GM20000 (cell line): ENCODE results near the gene CHRNA10.

ENCODE experiments used
- DNase-seq: peaks from one replicate; pipeline ENCODE4 v3.0.0; 2012; ENCODE audit warnings: low spot score
- TF ChIP-seq, protein P1 (sequence below): IDR thresholded peaks from 2 replicates; pipeline ENCODE4 v1.5.1; 2012; ENCODE audit warnings: mild to moderate bottlenecking, control low read depth; ENCODE audit errors: extremely low read depth, missing control alignments

CHRNA10 gene

DNA sequence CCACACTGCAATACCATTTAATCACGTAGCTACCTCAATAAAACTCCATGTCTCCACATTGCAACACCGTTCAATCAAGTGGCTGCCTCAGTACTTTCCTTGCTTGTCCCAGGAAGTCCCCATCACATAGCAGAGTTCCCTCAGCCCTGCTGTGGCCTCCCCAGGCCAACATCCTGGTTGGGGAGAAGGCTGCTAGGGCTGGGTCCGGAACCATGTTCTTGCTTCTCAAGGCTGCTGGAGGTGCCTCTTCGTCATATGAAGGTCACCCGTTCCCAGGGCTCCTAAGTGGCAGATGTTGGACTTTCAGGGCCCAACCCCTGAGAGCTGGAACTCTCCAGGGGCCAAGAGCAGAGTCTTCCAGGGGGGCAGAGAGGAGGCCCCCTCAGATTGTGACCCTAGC, 32.7 kb downstream of the CHRNA10 start:
- TF ChIP-seq, protein P1, sequence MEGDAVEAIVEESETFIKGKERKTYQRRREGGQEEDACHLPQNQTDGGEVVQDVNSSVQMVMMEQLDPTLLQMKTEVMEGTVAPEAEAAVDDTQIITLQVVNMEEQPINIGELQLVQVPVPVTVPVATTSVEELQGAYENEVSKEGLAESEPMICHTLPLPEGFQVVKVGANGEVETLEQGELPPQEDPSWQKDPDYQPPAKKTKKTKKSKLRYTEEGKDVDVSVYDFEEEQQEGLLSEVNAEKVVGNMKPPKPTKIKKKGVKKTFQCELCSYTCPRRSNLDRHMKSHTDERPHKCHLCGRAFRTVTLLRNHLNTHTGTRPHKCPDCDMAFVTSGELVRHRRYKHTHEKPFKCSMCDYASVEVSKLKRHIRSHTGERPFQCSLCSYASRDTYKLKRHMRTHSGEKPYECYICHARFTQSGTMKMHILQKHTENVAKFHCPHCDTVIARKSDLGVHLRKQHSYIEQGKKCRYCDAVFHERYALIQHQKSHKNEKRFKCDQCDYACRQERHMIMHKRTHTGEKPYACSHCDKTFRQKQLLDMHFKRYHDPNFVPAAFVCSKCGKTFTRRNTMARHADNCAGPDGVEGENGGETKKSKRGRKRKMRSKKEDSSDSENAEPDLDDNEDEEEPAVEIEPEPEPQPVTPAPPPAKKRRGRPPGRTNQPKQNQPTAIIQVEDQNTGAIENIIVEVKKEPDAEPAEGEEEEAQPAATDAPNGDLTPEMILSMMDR = no peak

DNA sequence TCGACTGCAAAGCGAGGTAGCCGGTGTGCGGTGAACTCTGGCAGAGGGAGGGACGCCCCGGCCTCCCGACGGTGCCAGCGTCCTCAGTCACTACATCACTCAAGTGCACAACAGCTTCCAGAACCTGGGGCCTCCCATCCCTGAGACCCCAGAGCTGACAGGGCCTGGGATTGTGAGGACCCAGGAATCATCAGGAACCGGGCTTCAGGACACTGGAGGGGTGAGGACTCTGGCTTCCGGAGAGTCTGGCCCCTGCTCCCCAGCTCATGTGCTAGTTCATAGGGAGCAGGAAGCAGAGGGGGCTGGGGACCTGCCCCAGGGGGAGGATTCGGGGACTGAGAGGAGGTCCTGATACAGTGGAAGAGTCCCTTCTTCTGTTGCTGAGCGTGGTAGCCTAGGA, 34.0 kb downstream of the CHRNA10 start:
- no peak for DNase-seq
- TF ChIP-seq, protein P1 = no peak

More for the DNA sequence above, 32.7 kb downstream of the CHRNA10 start:
- no peak for DNase-seq

DNA sequence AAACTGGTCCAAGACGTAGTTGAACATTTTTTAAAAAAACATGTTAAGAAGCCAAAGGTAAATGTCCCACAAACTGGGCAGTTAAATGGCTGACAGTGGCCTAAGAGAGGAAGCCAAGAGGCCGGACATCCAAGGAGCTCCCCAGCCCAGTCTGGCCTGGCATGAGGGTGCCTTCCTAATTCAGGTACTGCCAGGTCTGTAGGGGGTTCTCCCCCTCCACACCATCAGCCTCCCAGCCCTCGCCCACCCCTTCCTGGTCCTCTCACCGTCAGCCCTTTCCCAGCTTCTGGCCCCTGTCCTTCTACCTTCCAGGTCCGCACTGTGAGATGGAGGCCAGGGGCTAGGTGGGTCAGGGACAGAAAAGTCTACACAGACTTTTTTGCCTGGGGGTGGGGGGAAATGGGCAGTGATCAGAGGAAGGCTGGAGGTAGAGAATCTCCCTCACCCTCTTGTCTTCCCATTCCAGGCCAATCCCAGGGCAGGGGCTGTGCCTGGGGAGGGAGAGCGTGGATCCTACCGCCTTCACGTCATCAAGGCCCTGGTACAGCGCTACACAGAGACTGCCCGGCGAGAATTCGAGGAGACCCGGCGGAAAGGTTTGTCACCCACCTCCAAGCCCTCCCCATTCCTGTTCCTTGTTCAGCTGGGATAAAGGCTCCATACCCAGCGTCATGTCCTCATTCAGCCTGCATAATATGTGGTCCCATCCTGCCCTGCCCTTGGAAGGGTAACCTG, 35.4 kb downstream of the CHRNA10 start:
- no peak for DNase-seq
- TF ChIP-seq, protein P1 = no peak

DNA sequence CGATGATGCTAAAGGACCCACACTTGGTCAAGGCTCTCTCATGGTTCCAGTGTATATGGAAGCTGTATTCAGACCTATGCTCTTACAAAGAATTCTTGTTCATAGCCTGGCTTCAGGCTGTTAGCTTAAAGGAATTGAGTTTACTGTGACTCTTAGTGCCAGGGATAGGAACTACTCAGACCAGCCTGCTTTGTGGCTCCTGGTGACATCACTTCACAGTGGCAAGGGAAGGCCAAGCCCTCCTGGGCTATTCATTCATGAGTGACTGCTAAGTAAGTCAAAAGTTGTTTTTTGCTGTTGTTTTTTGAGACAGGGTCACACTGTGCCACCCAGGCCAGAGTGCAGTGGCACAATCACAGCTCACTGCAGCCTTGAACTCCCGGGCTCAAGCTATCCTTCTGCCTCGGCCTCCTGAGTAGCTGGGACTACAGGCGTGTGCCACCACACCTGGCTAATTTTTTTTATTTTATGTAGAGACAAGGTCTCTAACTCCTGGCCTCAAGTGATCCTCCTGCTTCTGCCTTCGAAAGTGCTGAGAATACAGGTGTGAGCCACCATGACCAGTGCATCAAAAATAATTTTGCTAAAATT, 39.0 kb downstream of the CHRNA10 start:
- DNase-seq = no peak
- TF ChIP-seq, protein P1 = no peak

DNA sequence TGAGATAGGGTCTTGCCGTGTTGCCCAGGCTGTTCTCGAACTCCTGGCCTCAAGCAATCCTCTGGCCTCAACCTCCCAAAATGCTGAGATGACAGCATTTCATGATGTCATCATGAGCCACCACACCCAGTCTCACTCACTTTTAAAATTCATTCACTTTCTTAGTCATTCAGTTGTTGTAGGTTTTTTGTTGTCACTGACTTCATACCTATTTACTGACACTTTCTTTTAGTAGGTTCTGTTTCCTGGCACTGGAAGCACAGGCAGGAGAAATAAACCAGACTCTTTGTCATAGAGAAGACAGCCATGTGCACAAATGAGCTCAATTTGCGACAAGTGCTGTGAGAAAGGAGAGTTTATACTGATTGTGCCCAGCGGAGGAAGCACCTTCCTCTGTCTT, 39.9 kb downstream of the CHRNA10 start:
- TF ChIP-seq, protein P1 = no peak
- no peak for DNase-seq

DNA sequence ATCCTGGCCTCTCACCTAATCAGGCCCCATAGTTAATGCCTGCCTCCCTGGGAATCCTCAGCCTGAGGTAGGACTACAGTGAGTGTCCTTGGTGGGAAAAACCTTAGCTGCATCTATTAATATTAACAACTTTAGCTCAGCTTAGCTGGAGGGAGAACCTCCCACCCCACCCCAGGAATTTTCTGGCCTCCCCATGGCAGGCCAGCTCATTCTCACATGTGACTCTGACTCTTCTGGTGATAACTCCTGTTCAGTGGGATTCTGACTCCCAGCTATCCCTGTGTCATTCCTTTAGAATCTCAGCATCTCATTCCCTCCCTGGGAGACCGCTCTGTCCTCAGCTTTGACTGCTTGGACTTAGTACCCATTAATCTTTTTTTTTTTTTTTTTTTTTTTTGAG, 43.9 kb downstream of the CHRNA10 start:
- TF ChIP-seq, protein P1 = no peak
- no peak for DNase-seq

DNA sequence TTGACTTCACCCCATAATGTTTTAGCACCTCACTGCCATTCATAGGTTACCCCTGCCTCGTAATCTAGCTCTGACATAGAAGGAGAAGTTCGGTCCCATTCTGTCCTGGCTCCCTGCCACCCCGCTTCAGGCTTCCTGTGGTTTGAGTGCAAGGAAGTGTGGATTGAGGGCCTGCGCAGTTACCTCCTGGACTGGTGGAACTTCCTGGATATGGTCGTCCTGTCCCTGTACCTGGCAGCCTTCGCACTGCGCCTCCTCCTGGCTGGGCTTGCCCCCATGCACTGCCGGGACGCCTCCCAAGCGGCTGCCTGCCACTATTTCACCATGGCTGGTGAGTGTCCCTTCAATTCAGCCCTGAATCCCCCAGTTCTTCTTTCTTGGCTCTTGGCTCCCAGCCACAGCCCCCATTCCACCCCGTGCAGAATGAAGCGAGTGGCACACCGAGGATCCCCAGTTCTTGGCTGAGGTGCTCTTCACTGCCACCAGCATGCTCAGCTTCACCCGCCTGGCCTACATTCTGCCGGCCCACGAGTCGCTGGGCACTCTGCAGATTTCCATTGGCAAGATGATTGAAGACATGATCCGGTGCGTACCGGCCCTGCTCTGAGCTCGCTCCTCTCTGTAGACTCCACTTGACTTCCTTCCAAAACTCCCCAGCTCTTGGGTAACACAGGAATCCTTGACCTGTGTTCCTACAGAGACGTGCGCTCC, 44.8 kb downstream of the CHRNA10 start:
- DNase-seq = no peak
- TF ChIP-seq, protein P1 = no peak
